Measurements from ENCODE around the gene ELK1.

Gene ELK1

GRCh38 chrX:47645530-47645929 lies 4.8 kb downstream of the ELK1 start:
- no peak for DNase-seq (ENCODE audit: low read depth in 2 of 2)

GRCh38 chrX:47644557-47645091 lies 5.7 kb downstream of the ELK1 start:
- no peak for DNase-seq (ENCODE audit: low read depth in 2 of 2)

GRCh38 chrX:47643926-47644325 lies 6.4 kb downstream of the ELK1 start:
- no peak for DNase-seq (ENCODE audit: low read depth in 2 of 2)

GRCh38 chrX:47638816-47639215 lies 11.5 kb downstream of the ELK1 start:
- no peak for DNase-seq (ENCODE audit: low read depth in 2 of 2)

- DNase-seq (ENCODE audit: low read depth in 2 of 2) = no peak
Measured at GRCh38 chrX:47637546-47638195, 12.7 kb downstream of the ELK1 start.

GRCh38 chrX:47634871-47635575 lies 15.3 kb downstream of the ELK1 start:
- DNase-seq (ENCODE audit: low read depth in 2 of 2) = no peak

GRCh38 chrX:47633689-47634590 lies 16.4 kb downstream of the ELK1 start:
- no peak for DNase-seq (ENCODE audit: low read depth in 2 of 2)

GRCh38 chrX:47632666-47633065 lies 17.7 kb downstream of the ELK1 start:
- no peak for DNase-seq (ENCODE audit: low read depth in 2 of 2)

- no peak for DNase-seq (ENCODE audit: low read depth in 2 of 2)
Measured at GRCh38 chrX:47631676-47632075, 18.7 kb downstream of the ELK1 start.

GRCh38 chrX:47629419-47630200 lies 20.8 kb downstream of the ELK1 start, which contains the start of gene CFP:
TSS of gene CFP (minus strand) at chrX:47629930. CDS start at chrX:47629844, 86 bp downstream.
- DNase-seq (ENCODE audit: low read depth in 2 of 2) = no peak

- DNase-seq (ENCODE audit: low read depth in 2 of 2) = no peak
Measured at GRCh38 chrX:47628982-47629381, 21.4 kb downstream of the ELK1 start.

- no peak for DNase-seq (ENCODE audit: low read depth in 2 of 2)
Measured at GRCh38 chrX:47625365-47625764, 25.0 kb downstream of the ELK1 start.

GRCh38 chrX:47623540-47624027 lies 26.8 kb downstream of the ELK1 start:
- peak; percentile 45 to 53 for DNase-seq (ENCODE audit: low read depth in 2 of 2)

- no peak for DNase-seq (ENCODE audit: low read depth in 2 of 2)
Measured at GRCh38 chrX:47621851-47622250, 28.5 kb downstream of the ELK1 start.

- no peak for DNase-seq (ENCODE audit: low read depth in 2 of 2)
Measured at GRCh38 chrX:47620303-47620685, 30.1 kb downstream of the ELK1 start.

- peak; percentile 41 to 47 for DNase-seq (ENCODE audit: low read depth in 2 of 2)
Measured at GRCh38 chrX:47619486-47620302, 30.7 kb downstream of the ELK1 start, which contains the start of gene SYN1. TSS of gene SYN1 (minus strand) at chrX:47619857. CDS start at chrX:47619728, 129 bp downstream.

GRCh38 chrX:47618923-47619485 lies 31.4 kb downstream of the ELK1 start:
- DNase-seq (ENCODE audit: low read depth in 2 of 2) = no peak

GRCh38 chrX:47614618-47615017 lies 35.7 kb downstream of the ELK1 start:
- no peak for DNase-seq (ENCODE audit: low read depth in 2 of 2)

GRCh38 chrX:47613082-47613481 lies 37.3 kb downstream of the ELK1 start:
- no peak for DNase-seq (ENCODE audit: low read depth in 2 of 2)

- DNase-seq (ENCODE audit: low read depth in 2 of 2) = no peak
Measured at GRCh38 chrX:47612418-47612817, 37.9 kb downstream of the ELK1 start.
